ENCODE measurements around the gene ADSS2. TPM values are rescaled to one million over a fixed set of nuclear protein-coding genes. Genes with fewer than 3 reads are reported as not detected.
A peak's percentile ranks its signal among the peaks of the same experiment; 100 is the strongest.

Gene ADSS2
- total RNA-seq, 1 experiment from 2014 or later, result 55.0 TPM

- no peak for DNase-seq
- Histone ChIP-seq H3K4me2 (ENCODE audit: low read length) (no peak overlapping the region), H3F3A (ENCODE audit: low read length, unreplicated experiment) (no peaks in the 10 kb centered on the region), H3K4me3 (ENCODE audit: low read length) (no peak overlapping the region), H3K79me2 (ENCODE audit: low read length) (no peaks in the 10 kb centered on the region), H4K20me1 (ENCODE audit: low read length) (no peaks in the 10 kb centered on the region), H3K9ac (ENCODE audit: low read length) (no peak overlapping the region), H2AFZ (ENCODE audit: low read length) (no peak overlapping the region), H3K9me3 (ENCODE audit: low read length) (no peaks in the 10 kb centered on the region), H3K27me3 (ENCODE audit: low read length) (no peaks in the 10 kb centered on the region), H3K4me1 (ENCODE audit: insufficient read depth, low read length) (peaks cover 14% of the 10 kb centered on the region), H3K36me3 (ENCODE audit: low read depth, low read length) (no peaks in the 10 kb centered on the region), H3K9me2 (replicated peaks; ENCODE audit: low read length) (no peaks in the 10 kb centered on the region), H3K27ac (ENCODE audit: low read length) (no peak overlapping the region)
- ChIA-PET POLR2A (ENCODE audit: unreplicated experiment) (no interaction called here), CTCF (interaction anchor here (0.7 kb wide), 1 partner anchor 42 kb away, joined by 4 read pairs; no protein-coding TSS in a partner anchor)
- BruUV-seq (replicated peaks), result no TSS peak
- no peak for TF ChIP-seq EZH2 (IDR thresholded peaks at IDR 0.05; ENCODE audit: low read length, unreplicated experiment)
- TF ChIP-seq, protein P1, sequence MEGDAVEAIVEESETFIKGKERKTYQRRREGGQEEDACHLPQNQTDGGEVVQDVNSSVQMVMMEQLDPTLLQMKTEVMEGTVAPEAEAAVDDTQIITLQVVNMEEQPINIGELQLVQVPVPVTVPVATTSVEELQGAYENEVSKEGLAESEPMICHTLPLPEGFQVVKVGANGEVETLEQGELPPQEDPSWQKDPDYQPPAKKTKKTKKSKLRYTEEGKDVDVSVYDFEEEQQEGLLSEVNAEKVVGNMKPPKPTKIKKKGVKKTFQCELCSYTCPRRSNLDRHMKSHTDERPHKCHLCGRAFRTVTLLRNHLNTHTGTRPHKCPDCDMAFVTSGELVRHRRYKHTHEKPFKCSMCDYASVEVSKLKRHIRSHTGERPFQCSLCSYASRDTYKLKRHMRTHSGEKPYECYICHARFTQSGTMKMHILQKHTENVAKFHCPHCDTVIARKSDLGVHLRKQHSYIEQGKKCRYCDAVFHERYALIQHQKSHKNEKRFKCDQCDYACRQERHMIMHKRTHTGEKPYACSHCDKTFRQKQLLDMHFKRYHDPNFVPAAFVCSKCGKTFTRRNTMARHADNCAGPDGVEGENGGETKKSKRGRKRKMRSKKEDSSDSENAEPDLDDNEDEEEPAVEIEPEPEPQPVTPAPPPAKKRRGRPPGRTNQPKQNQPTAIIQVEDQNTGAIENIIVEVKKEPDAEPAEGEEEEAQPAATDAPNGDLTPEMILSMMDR (conservative IDR thresholded peaks at IDR 0.05; ENCODE audit: low read depth, low read length), result no peak
- no peak for TF ChIP-seq EZH2phosphoT487 (IDR thresholded peaks at IDR 0.05; ENCODE audit: borderline replicate concordance, low read length)
- intact Hi-C loops (cut with micrococcal nuclease), result loop anchor here (2.0 kb wide), 2 partner anchors 41 to 71 kb away; a partner anchor contains a TSS
- ATAC-seq, result no peak
Measured at GRCh38 chr1:244393604-244394176, 58.0 kb downstream of the ADSS2 start.

GRCh38 chr1:244391761-244392160 is 59.9 kb downstream of the ADSS2 start:
- Histone ChIP-seq H3K27ac (ENCODE audit: low read length) (peak overlapping the region; percentile 82), H3K79me2 (ENCODE audit: low read length) (no peaks in the 10 kb centered on the region), H4K20me1 (ENCODE audit: low read length) (no peaks in the 10 kb centered on the region), H3K9ac (ENCODE audit: low read length) (peak overlapping the region; percentile 12; the same call in 1 of the 2 replicates), H3K27me3 (ENCODE audit: low read length) (no peaks in the 10 kb centered on the region), H3K4me3 (ENCODE audit: low read length) (no peak overlapping the region), H3K9me2 (replicated peaks; ENCODE audit: low read length) (no peaks in the 10 kb centered on the region), H3K4me2 (ENCODE audit: low read length) (peak overlapping the region; percentile 47), H3K9me3 (ENCODE audit: low read length) (no peaks in the 10 kb centered on the region), H2AFZ (ENCODE audit: low read length) (peak overlapping the region; percentile 45), H3F3A (ENCODE audit: low read length, unreplicated experiment) (no peaks in the 10 kb centered on the region), H3K36me3 (ENCODE audit: low read depth, low read length) (no peaks in the 10 kb centered on the region), H3K4me1 (ENCODE audit: insufficient read depth, low read length) (peaks cover 14% of the 10 kb centered on the region)
- ChIA-PET POLR2A (ENCODE audit: unreplicated experiment) (interaction anchor here (0.5 to 0.6 kb wide), 3 partner anchors 48 to 170 kb away, joined by 5 to 14 read pairs (median 14); no protein-coding TSS in a partner anchor), CTCF (interaction anchor here (0.6 to 0.7 kb wide), 2 partner anchors 715 to 967 kb away, joined by 3 to 5 read pairs; no protein-coding TSS in a partner anchor)
- TF ChIP-seq EZH2 (IDR thresholded peaks at IDR 0.05; ENCODE audit: low read length, unreplicated experiment), result no peak
- TF ChIP-seq, protein P1 (conservative IDR thresholded peaks at IDR 0.05; ENCODE audit: low read depth, low read length), result no peak; the same call in 1 of the 2 replicates
- TF ChIP-seq EZH2phosphoT487 (IDR thresholded peaks at IDR 0.05; ENCODE audit: borderline replicate concordance, low read length), result no peak
- no TSS peak for BruUV-seq (replicated peaks)
- DNase-seq, result peak; percentile 96
- intact Hi-C loops (cut with micrococcal nuclease), result loop anchor here (2.0 kb wide), 2 partner anchors 39 to 69 kb away; a partner anchor contains a TSS
- ATAC-seq, result peak; percentile 96

GRCh38 chr1:244388961-244389360 is 62.7 kb downstream of the ADSS2 start:
- Histone ChIP-seq H3K4me3 (ENCODE audit: low read length) (no peak overlapping the region), H3K9ac (ENCODE audit: low read length) (no peak overlapping the region), H2AFZ (ENCODE audit: low read length) (no peak overlapping the region), H3K9me2 (replicated peaks; ENCODE audit: low read length) (no peaks in the 10 kb centered on the region), H3K9me3 (ENCODE audit: low read length) (no peaks in the 10 kb centered on the region), H3K79me2 (ENCODE audit: low read length) (no peaks in the 10 kb centered on the region), H3K27me3 (ENCODE audit: low read length) (no peaks in the 10 kb centered on the region), H3K36me3 (ENCODE audit: low read depth, low read length) (no peaks in the 10 kb centered on the region), H3K27ac (ENCODE audit: low read length) (no peak overlapping the region), H3F3A (ENCODE audit: low read length, unreplicated experiment) (no peaks in the 10 kb centered on the region), H3K4me1 (ENCODE audit: insufficient read depth, low read length) (peaks cover 14% of the 10 kb centered on the region), H3K4me2 (ENCODE audit: low read length) (no peak overlapping the region), H4K20me1 (ENCODE audit: low read length) (no peaks in the 10 kb centered on the region)
- ATAC-seq, result no peak
- DNase-seq, result no peak
- intact Hi-C loops (cut with micrococcal nuclease), result no loop called here
- ChIA-PET POLR2A (ENCODE audit: unreplicated experiment) (no interaction called here), CTCF (no interaction called here)
- BruUV-seq (replicated peaks), result no TSS peak
- TF ChIP-seq EZH2 (IDR thresholded peaks at IDR 0.05; ENCODE audit: low read length, unreplicated experiment), result no peak

Data from PC-3 (cell line).